NCI-H82 (cell line): ENCODE data around the gene SH3TC1.

Experiments used
- DNase-seq: peaks from one replicate; lab custom pipeline; 2025; lab: John Stamatoyannopoulos, UW

SH3TC1 gene

GRCh38 chr4:8181119-8181518, 18.0 kb upstream of the SH3TC1 start:
- DNase-seq, result no peak

DNA sequence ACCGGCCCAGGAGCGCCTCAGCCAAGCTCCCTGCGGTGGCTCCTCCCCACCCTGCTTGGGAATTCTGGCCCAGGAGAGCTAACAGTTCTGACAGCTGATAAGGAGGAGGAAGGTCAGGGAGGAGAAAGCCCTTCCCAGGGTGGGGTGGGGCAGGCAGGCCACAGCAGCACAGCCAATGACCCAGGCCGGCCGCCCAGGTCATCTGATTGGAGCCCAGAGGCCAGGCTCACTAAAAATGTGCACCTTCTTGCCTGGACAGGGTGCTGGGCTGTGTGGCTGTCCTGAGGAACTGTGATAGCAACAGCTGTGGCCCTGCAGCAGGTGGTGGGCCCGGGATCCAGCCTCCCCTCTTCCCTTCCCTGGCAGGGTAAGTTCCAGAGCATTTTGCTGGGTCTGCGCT, 17.2 kb upstream of the SH3TC1 start:
- DNase-seq, result no peak

DNA sequence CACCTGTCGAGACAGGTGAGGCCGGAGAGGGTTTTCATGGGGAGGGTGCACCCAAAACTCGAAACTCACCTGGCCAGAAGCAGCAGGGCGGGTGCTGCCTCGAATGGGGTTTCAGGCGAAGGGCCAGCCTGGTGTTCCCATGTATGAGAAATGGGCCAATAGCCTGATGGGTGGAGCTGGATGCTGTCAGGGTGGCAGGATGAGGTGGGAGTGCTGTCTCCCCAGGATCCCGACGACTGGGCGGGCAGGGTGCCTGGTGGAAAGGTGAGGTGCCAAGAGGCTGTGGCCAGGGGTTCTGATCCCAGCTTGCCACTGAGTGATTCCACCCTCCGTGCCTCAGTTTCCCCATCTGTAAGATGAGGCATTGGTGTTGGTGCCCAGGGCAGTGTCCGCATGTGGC, 16.8 kb upstream of the SH3TC1 start:
- DNase-seq, result no peak

DNA sequence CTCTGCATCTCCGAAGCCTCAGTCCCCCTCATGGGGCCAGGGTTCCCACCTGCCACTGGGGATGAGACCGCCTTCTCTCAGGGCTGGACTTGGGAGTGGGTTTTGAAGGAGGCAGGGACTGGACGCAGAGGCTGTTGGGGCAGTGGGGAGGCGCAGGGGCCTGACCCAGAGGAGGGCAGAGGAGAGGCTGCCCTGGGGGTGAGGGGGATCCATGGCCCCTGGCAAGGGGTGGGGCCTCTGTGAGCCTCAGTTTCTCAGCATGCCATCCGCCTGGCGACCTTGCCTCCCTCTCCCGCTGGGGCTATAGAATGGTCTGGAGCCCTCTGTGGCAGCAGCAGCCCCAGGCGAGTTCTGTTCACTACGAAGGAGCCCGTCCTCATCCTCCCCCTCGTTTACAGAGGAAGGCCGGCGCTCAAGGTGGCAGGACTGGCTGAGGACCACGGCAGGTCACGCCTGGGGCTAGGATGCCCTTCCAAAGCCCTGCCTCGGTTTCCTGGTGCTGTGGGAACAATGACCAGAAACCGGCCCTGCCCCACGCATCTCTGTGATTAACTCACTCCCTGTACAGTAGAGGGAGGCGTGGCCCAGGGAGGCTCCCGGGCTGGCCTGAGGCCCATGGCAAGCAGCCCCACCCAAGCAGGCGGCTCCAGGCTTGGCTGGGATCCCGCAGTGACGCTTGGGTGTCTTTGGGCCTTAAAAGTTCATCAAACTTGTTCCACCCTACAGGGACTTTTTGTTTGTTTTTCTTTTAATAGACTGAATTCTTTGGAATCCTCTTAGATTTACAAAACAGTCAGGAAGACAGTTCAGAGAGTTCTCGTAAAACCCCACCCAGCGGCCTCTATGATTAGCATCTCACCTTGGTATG, 16.0 kb upstream of the SH3TC1 start:
- no peak for DNase-seq

DNA sequence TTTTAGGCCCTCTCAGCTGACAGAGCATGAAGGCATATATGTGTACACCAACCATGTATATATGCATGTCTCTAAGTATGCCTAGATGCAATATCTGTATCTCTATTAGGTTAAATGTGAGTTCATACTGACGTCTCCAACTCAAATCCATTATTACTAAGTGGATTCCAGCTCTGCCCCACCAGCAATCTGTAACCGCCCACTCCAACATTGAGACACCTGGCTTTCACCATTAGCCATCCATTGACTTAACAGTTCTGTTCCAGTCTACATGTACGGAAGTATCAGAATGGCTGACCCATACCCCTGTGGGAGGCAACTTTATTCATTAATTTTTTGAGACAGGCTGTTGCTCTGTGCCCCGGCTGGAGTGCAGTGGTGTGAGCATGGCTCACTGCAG, 15.0 kb upstream of the SH3TC1 start:
- DNase-seq, result no peak

GRCh38 chr4:8185295-8185694, 13.8 kb upstream of the SH3TC1 start:
- DNase-seq, result no peak

- no peak for DNase-seq
Measured at GRCh38 chr4:8185930-8186329, 13.2 kb upstream of the SH3TC1 start.

- no peak for DNase-seq
Measured at GRCh38 chr4:8188085-8188484, 11.0 kb upstream of the SH3TC1 start.

DNA sequence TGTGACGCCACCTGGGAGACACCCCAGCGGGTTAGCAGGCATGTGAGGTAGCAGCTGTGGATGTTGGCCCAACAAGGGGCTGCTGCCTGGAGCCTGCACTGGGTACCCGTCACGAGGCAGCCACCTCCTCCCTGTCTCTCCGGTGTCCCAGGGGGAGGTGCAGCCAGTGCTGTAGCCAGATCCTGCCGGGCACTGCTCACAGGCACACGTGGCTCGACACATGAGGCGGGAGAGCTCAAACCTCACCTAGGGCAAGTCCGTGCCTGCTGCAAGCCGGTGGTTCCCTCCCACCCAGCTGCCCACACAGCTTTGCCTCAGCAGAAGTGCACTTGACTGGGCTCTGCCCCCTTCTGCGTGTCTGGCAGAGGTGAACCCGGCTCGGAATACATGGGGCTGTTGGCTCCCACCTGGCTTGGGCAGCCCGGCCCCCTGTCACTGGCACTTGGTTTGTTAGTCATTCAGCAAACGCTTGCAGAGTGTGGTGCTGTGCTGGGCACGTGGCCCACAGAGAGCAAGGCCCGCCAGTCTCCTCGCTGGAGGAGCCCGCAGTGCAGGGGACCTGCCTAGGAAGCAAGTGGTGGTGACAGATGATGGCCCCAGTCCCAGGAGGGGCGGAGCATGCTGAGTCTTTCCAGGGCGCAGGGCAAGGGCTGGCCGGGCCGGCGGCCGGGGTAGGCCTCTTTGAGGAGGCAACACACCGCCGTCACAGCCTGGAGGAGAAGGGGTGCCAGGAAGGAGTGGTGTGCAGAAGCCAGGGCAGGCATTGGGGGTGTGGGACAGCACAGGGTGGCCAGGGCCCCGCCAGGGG, 10.1 kb upstream of the SH3TC1 start:
- no peak for DNase-seq

GRCh38 chr4:8189551-8190466, 9.3 kb upstream of the SH3TC1 start:
- DNase-seq, result no peak

GRCh38 chr4:8191136-8191747, 7.8 kb upstream of the SH3TC1 start:
- DNase-seq, result peak; percentile 4

DNA sequence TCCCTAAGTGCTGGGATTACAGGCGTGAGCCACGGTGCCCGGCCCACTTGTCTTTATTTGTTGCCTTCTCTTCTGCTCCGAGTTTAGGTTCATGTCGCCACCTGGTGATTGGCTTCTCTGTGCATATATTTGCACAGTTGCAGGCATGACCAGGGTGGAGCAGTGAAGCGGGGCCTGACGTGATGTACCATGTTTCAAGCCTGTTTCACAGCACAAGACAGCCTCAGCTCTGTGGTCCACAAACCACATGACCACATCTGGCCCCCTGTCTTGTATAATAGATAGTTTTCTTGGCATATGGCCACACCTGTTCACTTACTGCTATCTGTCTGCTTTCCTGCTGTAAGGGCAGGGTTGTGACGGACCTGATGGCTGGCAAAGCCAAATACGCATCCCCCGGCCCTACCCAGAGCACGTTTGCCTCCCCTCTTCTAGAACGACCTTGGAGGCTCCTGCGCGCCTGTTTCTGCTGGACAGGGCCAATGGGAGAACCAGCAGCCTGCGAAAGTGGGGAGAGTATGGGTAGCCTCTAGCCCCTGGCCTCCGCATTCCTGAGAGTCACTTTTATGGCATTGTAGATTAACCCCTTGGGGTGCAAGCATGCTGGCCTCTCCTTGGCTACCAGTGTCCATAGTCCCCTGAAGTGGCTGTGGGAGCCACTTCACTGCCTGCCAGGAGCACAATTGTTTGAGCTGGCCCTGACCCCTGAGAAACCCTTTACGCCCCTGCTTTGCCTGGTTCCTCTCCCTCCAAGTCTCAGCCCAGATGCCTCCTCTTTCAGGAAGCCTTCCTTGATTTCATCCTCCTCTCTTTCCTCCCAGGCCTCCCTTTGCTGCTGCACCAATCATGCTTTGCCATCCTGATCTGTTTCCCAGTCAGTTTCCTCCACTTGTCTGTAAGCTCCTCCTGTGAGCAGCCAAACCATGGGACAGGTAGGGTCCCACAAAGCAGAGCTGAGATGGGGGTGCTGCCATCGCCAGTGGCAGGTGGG, 6.0 kb upstream of the SH3TC1 start:
- DNase-seq, result peak; percentile 26

DNA sequence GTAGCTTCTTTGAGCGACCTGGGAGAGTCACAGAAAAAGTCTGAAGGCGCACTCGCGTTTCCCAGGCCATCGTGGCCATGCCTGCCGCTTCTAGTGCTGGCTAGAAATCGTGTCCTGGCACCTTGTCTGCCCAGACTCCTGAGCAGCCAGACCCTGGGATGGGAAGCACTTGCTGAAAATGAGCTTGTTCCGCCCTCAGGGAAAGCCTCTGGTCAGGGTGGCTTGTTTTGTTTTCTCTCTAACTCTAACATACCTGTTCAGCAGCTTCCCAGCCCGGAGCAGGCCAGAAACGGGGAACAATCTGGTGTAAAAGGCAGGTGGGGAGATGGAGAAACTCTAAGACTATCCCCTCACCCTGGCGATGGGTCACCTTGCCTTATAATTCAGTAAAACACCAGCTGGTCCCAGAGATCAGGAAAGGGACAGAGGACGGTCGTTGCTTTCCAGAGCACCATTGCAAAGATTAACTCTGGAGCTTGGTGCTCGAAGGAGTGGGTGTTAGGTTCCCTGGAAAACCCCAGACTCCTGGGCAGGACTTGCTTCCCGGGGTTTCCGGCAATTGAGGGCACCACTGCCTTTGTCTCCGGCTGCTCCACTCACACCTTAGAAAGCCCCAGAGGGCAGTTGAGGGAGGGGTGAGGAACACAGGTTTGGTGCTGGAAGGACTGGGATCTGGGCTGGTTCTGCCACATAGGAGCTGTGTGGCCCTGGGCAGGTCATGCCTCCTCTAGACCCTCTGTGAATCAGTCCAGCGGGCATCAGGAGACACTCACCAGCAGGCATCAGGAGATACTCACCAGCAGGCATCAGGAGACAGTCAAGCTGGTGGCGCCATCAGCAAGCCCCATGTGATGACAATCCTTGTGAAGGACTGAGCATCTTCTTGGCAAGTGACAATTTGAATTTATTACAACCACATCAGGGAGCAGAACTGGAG, 4.5 kb upstream of the SH3TC1 start:
- DNase-seq, result no peak

GRCh38 chr4:8195431-8195830, 3.7 kb upstream of the SH3TC1 start:
- DNase-seq, result no peak

GRCh38 chr4:8195841-8196458, 3.1 kb upstream of the SH3TC1 start:
- DNase-seq, result no peak

DNA sequence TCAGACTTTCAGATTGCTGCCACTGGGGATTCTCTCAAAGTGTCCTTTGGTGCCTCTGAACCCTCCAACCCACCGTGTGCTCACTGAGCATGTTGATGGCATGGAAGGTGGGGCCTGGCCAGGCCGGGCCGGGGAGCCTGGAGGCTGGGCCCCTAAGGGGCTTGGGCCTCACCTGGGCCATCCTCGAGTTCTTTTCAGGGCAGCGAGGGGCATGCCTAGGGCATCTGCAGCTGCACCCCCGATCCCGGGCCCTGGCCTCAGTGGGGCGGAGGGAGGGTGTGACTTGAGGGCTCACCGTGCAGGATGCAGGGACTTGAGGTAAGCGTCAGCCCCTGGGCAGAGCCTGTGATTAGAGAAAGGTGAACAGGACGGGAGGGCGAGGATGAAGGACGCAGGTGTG, 1.6 kb upstream of the SH3TC1 start:
- DNase-seq, result no peak

DNA sequence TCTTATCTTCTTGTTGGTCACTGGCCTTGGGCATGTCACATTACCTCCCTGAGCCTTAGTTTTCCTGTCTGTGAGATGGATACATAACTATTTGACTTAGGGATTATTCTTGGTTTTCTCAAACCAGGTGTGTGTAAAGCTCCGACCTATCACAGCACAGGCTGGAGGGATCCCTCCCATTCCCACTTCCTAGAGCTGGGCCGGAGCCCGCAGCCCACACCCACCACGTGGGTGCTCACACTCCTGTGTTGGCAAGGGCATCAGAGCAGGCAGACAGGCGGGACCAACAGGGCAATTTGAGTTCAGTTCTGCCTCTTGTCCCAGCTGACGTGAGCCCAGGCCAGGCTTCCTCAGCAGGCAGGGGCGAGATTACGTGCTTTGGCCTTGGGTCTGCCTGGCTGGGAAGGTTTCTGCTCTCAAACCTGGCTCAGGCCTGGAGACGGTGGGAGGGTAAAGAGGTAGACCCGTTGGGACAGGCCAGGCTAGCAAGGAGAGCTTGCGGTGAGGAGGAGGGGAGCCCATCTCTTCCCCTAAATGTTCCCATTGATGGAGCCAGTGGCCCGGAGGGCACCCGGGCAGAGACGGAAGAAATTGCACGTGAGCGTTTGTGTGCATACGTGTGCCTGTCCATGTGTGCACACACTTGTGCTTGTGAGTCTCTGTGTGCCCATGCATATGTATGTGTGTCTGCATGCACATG, 734 bp upstream of the SH3TC1 start:
- no peak for DNase-seq

DNA sequence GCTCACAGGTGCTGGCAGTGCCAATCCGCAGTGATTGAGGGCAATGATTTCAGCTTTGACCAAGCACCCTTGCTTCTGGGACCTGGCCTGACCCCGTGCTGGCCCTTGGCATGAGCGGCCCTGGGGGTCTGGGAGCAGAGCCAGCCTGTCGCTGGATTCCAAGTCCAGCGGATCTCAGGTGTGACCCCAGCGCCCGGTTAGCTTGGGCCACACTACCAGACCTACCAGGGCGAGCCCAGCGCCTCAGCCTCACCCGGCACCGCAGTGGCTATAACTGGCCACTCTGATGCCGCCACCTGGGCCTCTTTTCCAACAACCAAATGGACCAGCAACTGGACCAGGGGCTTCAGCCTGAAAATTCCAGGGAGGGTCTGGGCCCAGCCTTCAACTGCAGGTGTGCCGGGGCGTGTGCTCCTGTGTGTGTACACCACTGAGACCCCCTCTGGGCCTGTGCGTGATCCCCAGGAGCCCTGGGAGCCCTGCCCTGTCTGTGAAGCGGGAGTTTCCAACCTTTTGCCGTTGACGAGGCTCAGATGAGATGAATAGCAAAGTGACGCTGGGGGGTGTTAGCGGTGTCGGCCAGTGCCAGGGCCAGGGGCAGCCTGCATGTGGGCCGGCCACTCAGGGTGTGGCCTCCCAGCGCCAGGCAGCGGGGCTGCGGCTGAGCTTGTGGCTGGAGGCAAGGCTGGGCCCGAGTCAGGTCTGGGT, 658 bp downstream of the SH3TC1 start:
- no peak for DNase-seq
